Activated CD4-positive, alpha-beta T cell treated with anti-CD3 and anti-CD28 coated beads for 36 hours (primary cell): ENCODE data around the gene PRSS27. TPM values are rescaled to one million over a fixed set of nuclear protein-coding genes. Genes with fewer than 3 reads are reported as not detected.
A peak's percentile ranks its signal among the peaks of the same experiment; 100 is the strongest.
"Not testable (repeated sequence)": the region's sequence is repeated elsewhere in the genome, so short reads cannot be mapped to it uniquely, and the experiment has no call there.

Experiments used
- ATAC-seq: fragments of 200-7000 bp; cut with Tn5 transposase; one replicate; pipeline ENCODE4 v1.10.0; 2021; ENCODE audit warnings: mild to moderate bottlenecking, moderate library complexity
- CTCF ChIA-PET: fragments of 350-600 bp; sonication (Branson Sonifier 250); formaldehyde crosslinking; loops from one replicate; lab custom pipeline; 2021; ENCODE audit warnings: antibody characterized with exemption; lab: Charles Lee
- POLR2A ChIA-PET: fragments of 350-600 bp; sonication (Branson Sonifier 250); formaldehyde crosslinking; loops from one replicate; lab custom pipeline; 2021; ENCODE audit warnings: antibody characterized with exemption, inconsistent platforms; lab: Charles Lee
- DNase-seq: peaks from one replicate; pipeline ENCODE4 v3.0.0-alpha.2; 2020
- H3K27ac Mint-ChIP-seq: one replicate; pipeline ENCODE4 v1.8.0; 2021; ENCODE audit warnings: mixed read lengths
- H3K27me3 Mint-ChIP-seq: one replicate; pipeline ENCODE4 v1.8.0; 2021; ENCODE audit warnings: mixed read lengths
- H3K36me3 Mint-ChIP-seq: one replicate; pipeline ENCODE4 v1.8.0; 2021; ENCODE audit warnings: low read depth, mixed read lengths
- H3K4me1 Mint-ChIP-seq: one replicate; pipeline ENCODE4 v1.8.0; 2021; ENCODE audit warnings: mixed read lengths
- H3K4me3 Mint-ChIP-seq: one replicate; pipeline ENCODE4 v1.8.0; 2021; ENCODE audit warnings: mild to moderate bottlenecking, moderate library complexity, mixed read lengths
- H3K9me3 Mint-ChIP-seq: one replicate; pipeline ENCODE4 v1.8.0; 2021; ENCODE audit warnings: low read depth, mixed read lengths
- intact Hi-C, 2 experiments: fragments of 100-400 bp; cut with DNase I in 1 of 2; cut with micrococcal nuclease in 1 of 2; formaldehyde crosslinking; loops; one replicate each; pipeline versions ENCODE4 v1.14.2 to v1.15.1; 2022 to 2024; cut with DNase I, micrococcal nuclease
- total RNA-seq, 2 experiments: library from RNA; stranded (reverse); gene quantifications; one replicate each; pipeline ENCODE4 v1.2.3, GENCODE V29; 2021

PRSS27 gene
- total RNA-seq, 2 experiments from 2014 or later, result 2.3 to 2.4 TPM

DNA sequence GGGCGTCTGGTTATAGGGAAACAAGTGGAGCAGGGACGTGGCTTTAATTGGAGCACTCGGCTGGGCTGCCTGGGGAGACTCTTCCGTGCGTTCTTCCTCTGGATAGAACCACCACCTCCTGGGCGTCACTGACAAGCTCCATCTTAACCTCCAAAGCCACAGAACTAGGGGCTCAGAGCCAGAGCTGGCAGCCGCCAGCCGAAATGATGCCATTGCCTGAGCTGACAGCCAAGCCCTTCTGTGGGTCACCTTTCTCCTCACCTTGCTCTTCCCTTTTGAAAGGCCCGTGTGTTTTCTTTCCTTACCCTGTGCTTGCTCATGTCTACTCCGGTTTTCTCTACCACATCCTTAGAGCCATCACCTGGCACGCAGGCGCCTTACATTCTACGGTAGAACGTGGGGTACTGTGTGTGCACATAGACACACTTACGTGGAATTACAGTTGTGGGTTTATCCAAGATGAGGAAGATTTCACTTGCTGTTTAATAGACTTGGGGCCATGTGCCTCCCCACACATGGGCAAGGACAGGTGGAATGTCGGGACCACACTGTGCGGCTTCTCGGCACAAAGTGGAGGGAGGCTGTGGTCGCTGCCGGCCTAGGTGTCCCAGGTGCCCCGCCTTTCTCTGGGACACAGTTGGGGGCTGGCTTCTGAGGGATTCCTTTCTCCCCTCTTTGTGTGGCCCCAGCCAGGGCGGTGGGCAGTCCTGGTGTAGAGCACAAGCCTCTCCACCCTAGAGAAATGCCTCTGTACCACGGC, 41.6 kb downstream of the PRSS27 start:
- POLR2A ChIA-PET, result interaction anchor here (0.6 kb wide), 1 partner anchor 83 kb away, joined by 3 read pairs; no protein-coding TSS in a partner anchor
- intact Hi-C loops, H3K4me3 Mint-ChIP-seq, CTCF ChIA-PET, H3K9me3 Mint-ChIP-seq, H3K27me3 Mint-ChIP-seq, DNase-seq, ATAC-seq, H3K27ac Mint-ChIP-seq: not testable (repeated sequence)
- Mint-ChIP-seq H3K36me3 (peaks cover 14% of the 10 kb centered on the region), H3K4me1 (peaks cover 12% of the 10 kb centered on the region)

DNA sequence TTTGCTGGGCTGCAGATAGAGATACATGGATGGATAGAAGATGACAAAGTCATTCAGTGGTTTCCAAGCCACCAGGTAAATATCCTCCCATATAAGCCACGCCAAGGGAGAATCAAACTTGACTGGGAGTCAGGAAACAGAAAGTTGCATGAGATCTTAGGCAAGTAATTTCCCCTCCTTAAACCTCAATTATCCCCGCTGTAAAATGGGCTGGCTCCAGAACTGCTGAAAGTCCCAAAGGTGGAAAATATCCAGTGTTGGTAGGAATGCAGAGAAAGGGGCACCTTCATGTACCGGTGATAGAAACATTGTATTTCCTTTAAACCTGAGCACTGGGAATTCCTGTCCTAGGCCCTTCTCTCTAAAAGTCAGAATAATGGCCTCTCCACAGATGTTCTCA, 43.1 kb downstream of the PRSS27 start:
- Mint-ChIP-seq H3K36me3 (peaks cover 12% of the 10 kb centered on the region), H3K4me1 (peaks cover 14% of the 10 kb centered on the region)
- CTCF ChIA-PET, H3K4me3 Mint-ChIP-seq, H3K9me3 Mint-ChIP-seq, POLR2A ChIA-PET, DNase-seq, ATAC-seq, intact Hi-C loops, H3K27me3 Mint-ChIP-seq, H3K27ac Mint-ChIP-seq: not testable (repeated sequence)

GRCh38 chr16:2675714-2676113, 44.3 kb downstream of the PRSS27 start:
- CTCF ChIA-PET, result no interaction called here
- H3K27me3 Mint-ChIP-seq, result no peaks in the 10 kb centered on the region
- no peaks in the 10 kb centered on the region for H3K9me3 Mint-ChIP-seq
- no peak overlapping the region for H3K4me3 Mint-ChIP-seq
- peaks cover 9% of the 10 kb centered on the region for H3K36me3 Mint-ChIP-seq
- POLR2A ChIA-PET, result no interaction called here
- intact Hi-C loops, result no loop called here
- DNase-seq, result no peak
- no peak for ATAC-seq
- H3K4me1 Mint-ChIP-seq, result peaks cover 18% of the 10 kb centered on the region
- H3K27ac Mint-ChIP-seq, result no peak overlapping the region

DNA sequence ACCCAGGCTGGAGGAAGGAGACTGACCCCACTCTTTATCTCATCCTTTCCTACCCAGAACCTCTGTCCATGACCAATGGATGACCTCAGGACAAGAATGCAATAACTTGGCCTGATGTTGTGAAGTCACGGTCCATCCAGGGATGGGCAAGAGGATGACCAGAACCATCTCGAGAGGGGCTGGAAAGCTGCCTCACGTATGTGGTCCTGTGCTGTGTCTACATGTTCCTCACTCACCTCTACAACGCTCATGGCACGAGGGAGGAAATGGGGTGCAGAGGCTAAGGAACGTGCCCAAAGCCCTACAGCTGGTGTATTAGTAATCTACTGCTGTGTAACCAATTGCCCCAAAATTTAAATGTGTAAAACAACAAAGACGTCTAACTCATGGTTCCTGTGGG, 45.0 kb downstream of the PRSS27 start:
- Mint-ChIP-seq H3K27me3 (no peaks in the 10 kb centered on the region), H3K4me3 (no peak overlapping the region)

DNA sequence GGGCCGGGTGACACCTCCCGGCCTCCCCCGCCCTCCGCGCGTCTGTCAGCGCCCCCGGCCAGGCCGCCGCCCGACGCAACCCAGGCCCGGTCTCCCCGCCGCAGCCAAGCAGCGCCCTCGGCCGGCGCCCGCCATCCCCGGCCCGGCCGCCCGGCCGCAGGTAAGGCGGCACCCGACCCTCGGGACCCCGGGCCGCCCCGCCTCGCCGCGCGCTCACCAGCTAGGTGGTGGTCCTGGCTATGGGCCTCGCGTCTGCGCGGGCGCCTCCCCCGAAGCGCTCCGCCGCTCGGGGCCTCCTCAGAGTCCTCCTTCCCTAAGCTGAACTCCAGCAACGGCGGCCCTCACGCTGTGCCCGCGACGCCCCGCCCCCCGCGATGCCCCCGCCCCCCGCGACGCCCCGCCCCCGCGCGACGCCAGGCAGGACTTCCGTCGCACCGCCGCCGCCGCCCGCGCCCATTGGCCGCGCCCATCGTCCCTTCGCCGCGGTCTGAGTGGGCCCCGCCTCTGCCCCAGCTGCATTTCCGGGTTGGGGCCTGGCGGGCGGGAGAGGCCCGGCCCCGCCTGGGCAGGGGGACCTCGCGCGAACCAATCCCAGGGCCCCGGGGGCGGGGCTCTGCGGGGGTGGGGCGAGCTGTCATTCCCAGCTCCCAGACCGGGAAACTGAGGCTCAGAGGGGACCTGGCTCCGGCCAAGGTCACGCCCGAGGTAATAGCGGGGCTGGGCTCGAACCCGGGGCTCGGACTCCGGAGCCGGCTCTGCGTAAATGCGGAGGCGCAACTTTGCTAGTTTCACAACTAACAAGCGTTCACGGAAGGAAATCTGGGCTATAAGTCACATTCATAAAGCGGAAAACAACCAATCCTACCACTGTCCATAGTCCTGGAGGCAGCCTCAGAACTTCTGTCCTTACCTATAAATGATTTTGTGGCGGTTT, 46.7 kb downstream of the PRSS27 start:
- peaks cover 28% of the 10 kb centered on the region for H3K4me1 Mint-ChIP-seq
- no peaks in the 10 kb centered on the region for H3K9me3 Mint-ChIP-seq
- H3K27me3 Mint-ChIP-seq, result no peaks in the 10 kb centered on the region
- peak overlapping the region; percentile 47 for H3K27ac Mint-ChIP-seq
- H3K4me3 Mint-ChIP-seq, result peak overlapping the region; percentile 73
- ChIA-PET CTCF (no interaction called here), POLR2A (interaction anchor here (1.2 kb wide), 1 partner anchor 9 kb away, joined by 7 read pairs; the partner anchor contains the start of gene KCTD5)
- intact Hi-C loops, result loop anchor here (1.0 to 5.0 kb wide), 12 partner anchors 9 to 1366 kb away; partner anchors contain the start of genes KCTD5 (in 2 of the 2), ELOB (in 1 of the 2), FLYWCH1 (in 1 of the 2) and FLYWCH2 (in 1 of the 2)
- H3K36me3 Mint-ChIP-seq, result peaks cover 14% of the 10 kb centered on the region
- ATAC-seq, result peak; percentile 97
- DNase-seq, result peak; percentile 98

More for the DNA sequence above, 45.0 kb downstream of the PRSS27 start:
- ATAC-seq, result no peak
- intact Hi-C loops, result no loop called here
- no peak overlapping the region for H3K27ac Mint-ChIP-seq
- no peaks in the 10 kb centered on the region for H3K9me3 Mint-ChIP-seq
- peaks cover 24% of the 10 kb centered on the region for H3K4me1 Mint-ChIP-seq
- ChIA-PET CTCF (no interaction called here), POLR2A (no interaction called here)
- DNase-seq, result no peak
- H3K36me3 Mint-ChIP-seq, result peaks cover 4% of the 10 kb centered on the region

GRCh38 chr16:2671741-2672140, 48.3 kb downstream of the PRSS27 start:
- peaks cover 18% of the 10 kb centered on the region for H3K36me3 Mint-ChIP-seq
- POLR2A ChIA-PET, result no interaction called here
- DNase-seq (no peak), ATAC-seq (no peak)
- H3K27me3 Mint-ChIP-seq, result no peaks in the 10 kb centered on the region
- peaks cover 28% of the 10 kb centered on the region for H3K4me1 Mint-ChIP-seq
- no peaks in the 10 kb centered on the region for H3K9me3 Mint-ChIP-seq
- CTCF ChIA-PET, result interaction anchor here (0.7 kb wide), 1 partner anchor 839 kb away, joined by 3 read pairs; no protein-coding TSS in a partner anchor
- peak overlapping the region; percentile 80 for H3K4me3 Mint-ChIP-seq
- intact Hi-C loops, result loop anchor here in 1 of 2 experiments (2.0 to 5.0 kb wide), 4 partner anchors 105 to 1364 kb away; partner anchors contain the start of genes ELOB, FLYWCH2, PAQR4 and UBE2I
- H3K27ac Mint-ChIP-seq, result no peak overlapping the region

DNA sequence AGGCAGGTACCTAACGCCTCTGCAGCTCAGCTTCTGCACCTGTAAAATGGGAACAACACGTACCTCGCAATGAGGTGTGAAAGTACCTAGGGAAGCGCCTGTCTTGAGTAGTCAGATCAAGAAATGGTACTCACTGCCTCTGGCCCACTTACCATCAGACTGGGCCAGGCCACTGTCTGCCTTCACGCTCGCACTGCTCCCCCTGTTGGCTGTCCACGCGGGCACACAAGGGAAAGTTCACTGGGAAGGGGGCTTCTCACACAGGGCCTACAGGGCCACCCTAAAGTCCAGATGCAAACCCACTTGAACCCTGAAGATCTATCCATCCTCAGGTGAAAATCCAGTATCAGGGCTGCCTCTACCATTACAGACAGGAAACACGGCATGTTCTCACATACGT, 48.8 kb downstream of the PRSS27 start:
- H3K27me3 Mint-ChIP-seq, H3K4me3 Mint-ChIP-seq, ATAC-seq, H3K27ac Mint-ChIP-seq, H3K9me3 Mint-ChIP-seq, CTCF ChIA-PET, POLR2A ChIA-PET: not testable (repeated sequence)
- H3K4me1 Mint-ChIP-seq, result peaks cover 28% of the 10 kb centered on the region
- H3K36me3 Mint-ChIP-seq, result peaks cover 18% of the 10 kb centered on the region
- DNase-seq, result peak; percentile 52
- intact Hi-C loops, result loop anchor here in 1 of 2 experiments (5.0 kb wide), 2 partner anchors 296 to 1364 kb away; partner anchors contain the start of genes PAQR4 and UBE2I

- ATAC-seq, H3K27me3 Mint-ChIP-seq, POLR2A ChIA-PET, H3K9me3 Mint-ChIP-seq, CTCF ChIA-PET, H3K4me3 Mint-ChIP-seq: not testable (repeated sequence)
- H3K4me1 Mint-ChIP-seq, result peaks cover 28% of the 10 kb centered on the region
- H3K27ac Mint-ChIP-seq, result peak overlapping the region; percentile 33
- H3K36me3 Mint-ChIP-seq, result peaks cover 18% of the 10 kb centered on the region
- peak; percentile 80 for DNase-seq
- intact Hi-C loops, result loop anchor here in 1 of 2 experiments (5.0 kb wide), 2 partner anchors 297 to 1363 kb away; partner anchors contain the start of genes PAQR4 and UBE2I
These were observed 50.0 kb downstream of the PRSS27 start for GRCh38 chr16:2670017-2670416.

- peaks cover 18% of the 10 kb centered on the region for H3K36me3 Mint-ChIP-seq
- intact Hi-C loops, POLR2A ChIA-PET, H3K27me3 Mint-ChIP-seq, H3K9me3 Mint-ChIP-seq, ATAC-seq, CTCF ChIA-PET, H3K4me3 Mint-ChIP-seq, DNase-seq: not testable (repeated sequence)
- H3K4me1 Mint-ChIP-seq, result peaks cover 28% of the 10 kb centered on the region
- H3K27ac Mint-ChIP-seq, result peak overlapping the region; percentile 55
These were observed 50.4 kb downstream of the PRSS27 start for GRCh38 chr16:2669587-2669986.

DNA sequence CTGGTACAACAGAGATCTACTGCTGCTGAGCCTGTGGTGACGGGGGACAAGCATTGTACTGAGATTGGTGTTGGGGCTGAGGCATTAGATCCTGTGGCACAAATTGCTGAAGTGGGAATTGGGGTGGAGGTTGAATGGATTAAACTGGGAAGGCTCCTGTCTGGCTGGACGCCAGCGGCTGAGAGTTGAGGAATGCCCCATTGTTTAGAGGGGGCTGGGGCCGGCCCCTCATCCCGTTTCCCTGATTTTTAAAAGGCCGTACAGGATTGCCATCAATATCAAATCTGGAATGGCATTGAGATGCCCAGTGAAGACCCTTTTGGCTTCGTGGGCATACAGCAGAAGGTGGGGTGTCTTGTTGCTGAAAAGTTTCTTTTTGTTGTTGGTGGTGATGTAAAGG, 53.4 kb downstream of the PRSS27 start:
- DNase-seq, ATAC-seq, POLR2A ChIA-PET, intact Hi-C loops, H3K4me3 Mint-ChIP-seq, H3K27me3 Mint-ChIP-seq, H3K9me3 Mint-ChIP-seq, H3K27ac Mint-ChIP-seq, CTCF ChIA-PET: not testable (repeated sequence)
- peaks cover 28% of the 10 kb centered on the region for H3K4me1 Mint-ChIP-seq
- peaks cover 19% of the 10 kb centered on the region for H3K36me3 Mint-ChIP-seq

- no peaks in the 10 kb centered on the region for H3K9me3 Mint-ChIP-seq
- H3K36me3 Mint-ChIP-seq, result peaks cover 16% of the 10 kb centered on the region
- ChIA-PET POLR2A (no interaction called here), CTCF (interaction anchor here (0.6 kb wide), 1 partner anchor 159 kb away, joined by 3 read pairs; no protein-coding TSS in a partner anchor)
- H3K4me3 Mint-ChIP-seq, result no peak overlapping the region
- peaks cover 16% of the 10 kb centered on the region for H3K4me1 Mint-ChIP-seq
- DNase-seq (no peak), ATAC-seq (no peak)
- H3K27me3 Mint-ChIP-seq, result no peaks in the 10 kb centered on the region
- intact Hi-C loops, result no loop called here
- no peak overlapping the region for H3K27ac Mint-ChIP-seq
These were observed 55.4 kb downstream of the PRSS27 start for GRCh38 chr16:2664574-2664982.
